Measurements from ENCODE around the gene TMED6. TPM values are rescaled to one million over a fixed set of nuclear protein-coding genes. Genes with fewer than 3 reads are reported as not detected.

TMED6 gene
- total and polyA plus RNA-seq, 2 of the 8 experiments (the other 6 are each of a cell fraction or from before 2014, with no cell fraction given), result not detected

DNA sequence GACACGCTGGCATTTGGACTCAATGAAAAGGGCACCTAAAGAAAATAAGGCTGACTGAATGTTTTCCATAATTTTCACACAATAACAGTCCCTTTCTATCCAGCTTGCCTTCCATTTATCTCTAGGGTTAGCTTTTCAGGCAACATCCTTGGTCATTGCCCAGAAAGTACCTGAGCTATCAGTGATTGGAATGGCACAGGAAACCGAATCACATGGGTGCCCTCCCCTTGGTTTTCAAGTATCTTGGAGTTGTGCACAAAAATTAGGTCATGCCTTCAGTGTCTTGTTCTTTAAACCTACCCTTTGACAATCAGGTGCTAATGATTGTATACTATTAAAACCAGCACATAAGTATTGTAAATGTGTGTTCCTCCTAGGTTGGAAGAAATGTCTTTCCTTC lies 43.7 kb downstream of the TMED6 start:
- H2BK120ac ChIP-seq (replicated peaks; ENCODE audit: low read depth, low read length), result no peak overlapping the region
- no peak overlapping the region for H4K8ac ChIP-seq (ENCODE audit: extremely low read depth, insufficient read depth, low read length)
- H4K91ac ChIP-seq (replicated peaks; ENCODE audit: insufficient read length, low read length), result no peak overlapping the region
- no peak overlapping the region for H2BK15ac ChIP-seq (ENCODE audit: low read length)
- no peaks in the 10 kb centered on the region for H3K9me3 ChIP-seq (ENCODE audit: insufficient read depth in 2 of 2, low read depth in 1 of 2, low read length in 1 of 2)
- no peak overlapping the region for H4K5ac ChIP-seq (ENCODE audit: insufficient read length, low read depth, low read length)
- no peak overlapping the region for H2AFZ ChIP-seq (ENCODE audit: low read length)
- H3K9ac ChIP-seq (replicated peaks in 1 of 4; ENCODE audit: extremely low read depth in 1 of 4, low read depth in 3 of 4, low read length in 3 of 4), result no peak overlapping the region
- H3K23ac ChIP-seq (ENCODE audit: insufficient read length), result no peak overlapping the region
- H3K23me2 ChIP-seq (ENCODE audit: low read depth, low read length), result 0 out of 2 replicates have a peak, but pooled peaks cover 3% of the 10 kb centered on the region
- peaks cover 0 to 8% of the 10 kb centered on the region in 2 experiments; a peak in 1 of 4 replicates for H3K79me2 ChIP-seq (ENCODE audit: control insufficient read depth in 1 of 2, insufficient read depth in 2 of 2, low read length in 2 of 2)
- no peak overlapping the region for H2BK20ac ChIP-seq (ENCODE audit: low read length)
- H3K4ac ChIP-seq (replicated peaks; ENCODE audit: insufficient read length, low read depth, low read length), result no peak overlapping the region
- no peaks in the 10 kb centered on the region for H3K27me3 ChIP-seq (replicated peaks in 1 of 4; ENCODE audit: control insufficient read depth in 3 of 4, extremely low read depth in 1 of 4, insufficient read depth in 3 of 4, low read length in 3 of 4)
- POLR2A ChIA-PET (ENCODE audit: partially characterized antibody), result no interaction called here
- H2BK12ac ChIP-seq (ENCODE audit: low read depth, low read length), result no peak overlapping the region
- no peak overlapping the region for H3K4me2 ChIP-seq (ENCODE audit: insufficient read depth in 1 of 2, low read depth in 2 of 2, low read length in 2 of 2)
- no peak overlapping the region for H3K14ac ChIP-seq (ENCODE audit: insufficient read length)
- no peak overlapping the region for H2BK5ac ChIP-seq (ENCODE audit: low read depth, low read length)
- DNase-seq (ENCODE audit: low read depth in 1 of 2, low spot score in 2 of 2), result no peak
- no peak overlapping the region for H2AK5ac ChIP-seq (ENCODE audit: low read depth, low read length)
- peaks cover 0 to 4% (median 3%) of the 10 kb centered on the region in 4 experiments; a peak in 4 of 7 replicates for H3K4me1 ChIP-seq (replicated peaks in 1 of 4; ENCODE audit: control insufficient read depth in 3 of 4, insufficient read depth in 4 of 4, low read length in 3 of 4)
- H3K56ac ChIP-seq (replicated peaks; ENCODE audit: insufficient read length, low read depth, low read length), result no peak overlapping the region
- no peak for FAIRE-seq
- TF ChIP-seq SP4 (IDR thresholded peaks at IDR 0.05; ENCODE audit: low read length) (no peak), JUN (IDR thresholded peaks at IDR 0.05; ENCODE audit: low read depth, low read length) (no peak)
- no peak overlapping the region for H3K27ac ChIP-seq (ENCODE audit: low read depth, low read length)
- no peak overlapping the region for H3K4me3 ChIP-seq (ENCODE audit: extremely low read depth in 1 of 4, insufficient read depth in 2 of 4, low read depth in 3 of 4, low read length in 4 of 4)
- CTCF ChIA-PET (ENCODE audit: partially characterized antibody), result no interaction called here
- peaks cover 5 to 6% of the 10 kb centered on the region in 2 experiments for H4K20me1 ChIP-seq (replicated peaks in 1 of 2; ENCODE audit: control insufficient read depth in 1 of 2, insufficient read depth in 2 of 2, low read length in 2 of 2)
- H3K36me3 ChIP-seq (ENCODE audit: control insufficient read depth in 2 of 4, insufficient read depth in 4 of 4, low read length in 3 of 4), result no peaks in the 10 kb centered on the region; a peak in 1 of 8 replicates
- 77% methylated on average over 2 of the region's 2 CpGs; no CpG with 5 or more reads in 1 of the 2 experiments for WGBS, 2 experiments (ENCODE audit: extremely low coverage in 1 of 2, insufficient coverage in 1 of 2, insufficient read length in 1 of 2, insufficient replicate concordance in 2 of 2, low coverage in 1 of 2, low lambda C conversion rate in 2 of 2, missing lambda C conversion rate in 1 of 2)
- H3K18ac ChIP-seq (ENCODE audit: extremely low read depth, low read length), result no peak overlapping the region
- H3K79me1 ChIP-seq (ENCODE audit: low read depth, low read length), result no peaks in the 10 kb centered on the region
